HCT116 (cell line): ENCODE data around the gene ZZZ3. TPM values are rescaled to one million over a fixed set of nuclear protein-coding genes. Genes with fewer than 3 reads are reported as not detected.

Source experiments
- ATAC-seq: fragments of 200-7000 bp; cut with Tn5 transposase; 2 replicates; pipeline ENCODE4 v1.9.1; 2020; ENCODE audit warnings: mild to moderate bottlenecking, moderate library complexity
- BruUV-seq: library from RNA; stranded (reverse); fragments of 400-500 nt; replicated peaks from 2 replicates; lab custom pipeline; 2021; lab: Mats Ljungman, UMichigan
- CTCF ChIA-PET: fragments of 300-600 bp; sonication (Branson Sonifier 250); formaldehyde crosslinking; loops from one replicate; lab custom pipeline; 2021; ENCODE audit warnings: antibody characterized with exemption; lab: Charles Lee
- POLR2A ChIA-PET: fragments of 300-600, 350-600 bp; sonication (Branson Sonifier 250); formaldehyde crosslinking; loops from one replicate; lab custom pipeline; 2021; ENCODE audit warnings: antibody characterized with exemption; lab: Charles Lee
- RAD21 ChIA-PET, 2 experiments: fragments of 300-600 bp; sonication (Branson Sonifier 250); formaldehyde crosslinking; loops; one replicate each; lab custom pipeline; 2023; ENCODE audit warnings: low total read pairs in 2 of 2; ENCODE audit not compliant: uncharacterized antibody in 2 of 2, unreplicated experiment in 2 of 2, low non-redundant PET in 1 of 2; lab: Charles Lee
- DNase-seq: peaks from one replicate; pipeline ENCODE4 v3.0.0-alpha.2; 2010; ENCODE audit warnings: low read depth, low spot score
- H2AFZ ChIP-seq: fragments of 200-600 bp; shearing (Covaris generic), sonication (generic); 2 replicates; pipeline ENCODE4 v1.6.1; 2017; ENCODE audit warnings: low read depth, mixed run types, mixed read lengths, antibody characterized with exemption, low read length; ENCODE audit not compliant: poor library complexity, severe bottlenecking
- H3K27ac ChIP-seq: 2 replicates; pipeline ENCODE4 v1.5.1; 2012; ENCODE audit warnings: low read depth, low read length
- H3K27me3 ChIP-seq: fragments of 200-600 bp; sonication (generic); 2 replicates; pipeline ENCODE4 v1.6.1; 2016; ENCODE audit warnings: mixed run types, low read length, mixed read lengths; ENCODE audit not compliant: insufficient read depth
- H3K36me3 ChIP-seq, 2 experiments: fragments of 200-500 bp in 1 of 2; fragments of 200-600 bp in 1 of 2; sonication (Bioruptor generic) in 1 of 2; sonication (generic) in 1 of 2; 2 replicates each; pipeline versions ENCODE4 v1.5.1 to v1.6.1; 2014 to 2016; ENCODE audit warnings: low read length in 2 of 2, inconsistent platforms in 1 of 2, mixed read lengths in 1 of 2, mixed run types in 1 of 2; ENCODE audit not compliant: insufficient read depth in 2 of 2, control insufficient read depth in 1 of 2
- H3K4me1 ChIP-seq, 2 experiments: fragments of 200-600 bp in 1 of 2; sonication (generic) in 1 of 2; 2 replicates each; pipeline versions ENCODE4 v1.5.1 to v1.6.1; 2012 to 2017; ENCODE audit warnings: low read length in 2 of 2, inconsistent platforms in 1 of 2, mild to moderate bottlenecking in 1 of 2, mixed read lengths in 1 of 2, mixed run types in 1 of 2, moderate library complexity in 1 of 2; ENCODE audit not compliant: insufficient read depth in 2 of 2, control insufficient read depth in 1 of 2
- H3K4me2 ChIP-seq: fragments of 200-600 bp; sonication (generic); 2 replicates; pipeline ENCODE4 v1.6.1; 2017; ENCODE audit warnings: mixed run types, low read length, mixed read lengths
- H3K4me3 ChIP-seq, 2 experiments: fragments of 200-600 bp in 1 of 2; sonication (generic) in 1 of 2; replicated peaks in 1 of 2; 2 replicates each; pipeline ENCODE4 v1.5.1; 2011 to 2016; ENCODE audit warnings: low read length in 2 of 2, control low read depth in 1 of 2, low read depth in 1 of 2, mild to moderate bottlenecking in 1 of 2, mixed read lengths in 1 of 2, mixed run types in 1 of 2
- H3K79me2 ChIP-seq: fragments of 200-600 bp; sonication (generic); 2 replicates; pipeline ENCODE4 v1.6.1; 2017; ENCODE audit warnings: mild to moderate bottlenecking, mixed run types, low read length, moderate library complexity, mixed read lengths; ENCODE audit not compliant: insufficient read depth
- H3K9ac ChIP-seq: fragments of 200-600 bp; sonication (generic); 2 replicates; pipeline ENCODE4 v1.6.1; 2016; ENCODE audit warnings: low read length, mixed read lengths
- H3K9me2 ChIP-seq: fragments of 200-600 bp; sonication (generic), shearing (Covaris generic); 2 replicates; pipeline ENCODE4 v1.6.1; 2017; ENCODE audit warnings: mixed run types, mild to moderate bottlenecking, moderate library complexity; ENCODE audit not compliant: insufficient read depth
- H3K9me3 ChIP-seq, 2 experiments: fragments of 200-500 bp in 1 of 2; fragments of 200-600 bp in 1 of 2; sonication (Bioruptor generic) in 1 of 2; sonication (generic) in 1 of 2; 2 replicates each; pipeline ENCODE4 v1.6.1; 2014 to 2017; ENCODE audit warnings: low read length in 2 of 2, mixed read lengths in 2 of 2, inconsistent platforms in 1 of 2, low read depth in 1 of 2, mild to moderate bottlenecking in 1 of 2, mixed run types in 1 of 2, moderate library complexity in 1 of 2; ENCODE audit not compliant: control insufficient read depth in 1 of 2, insufficient read depth in 1 of 2
- H4K20me1 ChIP-seq: fragments of 200-600 bp; sonication (generic), shearing (Covaris generic); 2 replicates; pipeline ENCODE4 v1.6.1; 2017; ENCODE audit warnings: mixed run types, mild to moderate bottlenecking, moderate library complexity; ENCODE audit not compliant: insufficient read depth
- CEBPB ChIP-seq: IDR thresholded peaks from 2 replicates; pipeline ENCODE4 v1.6.1; 2012; ENCODE audit warnings: low read depth
- CTCF ChIP-seq, 3 experiments: fragments of 200-600 bp in 1 of 3; sonication (generic) in 1 of 3; IDR thresholded peaks in 2 of 3; conservative IDR thresholded peaks in 1 of 3; 2 replicates each; pipeline ENCODE4 v1.5.1; 2012 to 2017; ENCODE audit warnings: low read depth in 2 of 3, low read length in 2 of 3, antibody characterized with exemption in 1 of 3, borderline replicate concordance in 1 of 3, control low read depth in 1 of 3, mild to moderate bottlenecking in 1 of 3, mixed read lengths in 1 of 3, mixed run types in 1 of 3, moderate library complexity in 1 of 3; ENCODE audit not compliant: insufficient read depth in 1 of 3
- EGR1 ChIP-seq: IDR thresholded peaks from 2 replicates; pipeline ENCODE4 v1.6.1; 2012; ENCODE audit warnings: low read depth
- ELF1 ChIP-seq: IDR thresholded peaks from 2 replicates; pipeline ENCODE4 v1.6.1; 2012; ENCODE audit warnings: low read depth, borderline replicate concordance
- EZH2 ChIP-seq: fragments of 200-600 bp; sonication (generic); IDR thresholded peaks from 2 replicates; pipeline ENCODE4 v1.6.1; 2017; ENCODE audit warnings: antibody characterized with exemption, mixed run types
- EZH2phosphoT487 ChIP-seq: fragments of 200-600 bp; IDR thresholded peaks from 2 replicates; pipeline ENCODE4 v1.6.1; 2018; ENCODE audit warnings: antibody characterized with exemption, borderline replicate concordance
- FOSL1 ChIP-seq: IDR thresholded peaks from 2 replicates; pipeline ENCODE4 v1.6.1; 2012; ENCODE audit warnings: low read depth
- JUND ChIP-seq: IDR thresholded peaks from 2 replicates; pipeline ENCODE4 v1.6.1; 2012
- MAX ChIP-seq: IDR thresholded peaks from 2 replicates; pipeline ENCODE4 v1.6.1; 2012
- POLR2A ChIP-seq: IDR thresholded peaks from 2 replicates; pipeline ENCODE4 v1.7.0; 2011; ENCODE audit warnings: borderline replicate concordance; ENCODE audit not compliant: insufficient read depth, insufficient read length; ENCODE audit errors: extremely low read depth
- POLR2AphosphoS5 ChIP-seq: IDR thresholded peaks from 2 replicates; pipeline ENCODE4 v1.6.1; 2011; ENCODE audit warnings: mild to moderate bottlenecking, low read depth, low read length, moderate library complexity
- RAD21 ChIP-seq: IDR thresholded peaks from 2 replicates; pipeline ENCODE4 v1.6.1; 2012; ENCODE audit warnings: low read depth, mild to moderate bottlenecking
- SP1 ChIP-seq: IDR thresholded peaks from 2 replicates; pipeline ENCODE4 v1.6.1; 2012; ENCODE audit warnings: low read depth
- SRF ChIP-seq: IDR thresholded peaks from 2 replicates; pipeline ENCODE4 v1.6.1; 2012; ENCODE audit warnings: low read depth
- ZBTB33 ChIP-seq: IDR thresholded peaks from 2 replicates; pipeline ENCODE4 v1.6.1; 2011; ENCODE audit warnings: mild to moderate bottlenecking, low read length, moderate library complexity; ENCODE audit not compliant: insufficient replicate concordance; ENCODE audit errors: extremely low read depth
- ZFX ChIP-seq: fragments of 450-650 bp; IDR thresholded peaks from 2 replicates; pipeline ENCODE4 v1.6.1; 2017
- ZNF274 ChIP-seq: fragments of 200-500 bp; sonication (Bioruptor generic); IDR thresholded peaks from 2 replicates; pipeline ENCODE4 v1.6.1; 2014; ENCODE audit warnings: mild to moderate bottlenecking, low read depth, low read length, inconsistent platforms
- intact Hi-C: fragments of 100-400 bp; cut with micrococcal nuclease; formaldehyde crosslinking; loops from 2 replicates; pipeline ENCODE4 v1.10.0; 2022
- total RNA-seq: library from RNA; stranded (reverse); gene quantifications from one replicate; pipeline ENCODE4 v1.2.1, GENCODE V29; 2021; ENCODE audit not compliant: unreplicated experiment

ZZZ3 gene
- total RNA-seq, 1 experiment from 2014 or later: 48.9 TPM

GRCh38 chr1:77664939-77665516 is 17.4 kb downstream of the ZZZ3 start:
- Histone ChIP-seq H3K79me2 (peaks cover 100% of the 10 kb centered on the region), H3K4me1 (no peaks in the 10 kb centered on the region), H3K4me3 (no peak overlapping the region), H3K9me3 (no peaks in the 10 kb centered on the region), H3K9ac (no peak overlapping the region), H4K20me1 (peaks cover 26% of the 10 kb centered on the region; the same call in 1 of the 2 replicates), H3K9me2 (no peaks in the 10 kb centered on the region), H3K4me2 (no peak overlapping the region), H3K27me3 (no peaks in the 10 kb centered on the region), H3K36me3 (no peaks in the 10 kb centered on the region), H3K27ac (no peak overlapping the region), H2AFZ (no peak overlapping the region)
- BruUV-seq: no TSS peak
- POLR2A ChIA-PET: no interaction called here
- TF ChIP-seq RAD21 (no peak), ZBTB33 (no peak), ZNF274 (no peak), JUND (no peak), ZFX (no peak), CEBPB (no peak), SP1 (no peak), SRF (no peak), MAX (no peak), POLR2AphosphoS5 (no peak), FOSL1 (no peak), CTCF (IDR thresholded peaks at IDR 0.05 in 2 of 3, conservative IDR thresholded peaks at IDR 0.05 in 1 of 3; ENCODE audit: borderline replicate concordance in 1 of 3, insufficient read depth in 1 of 3, low read depth in 2 of 3, low read length in 2 of 3) (no peak), EZH2phosphoT487 (no peak), EZH2 (no peak), EGR1 (no peak), ELF1 (no peak), POLR2A (no peak)
- ATAC-seq (no peak), DNase-seq (no peak)
- CTCF ChIA-PET: no interaction called here
- intact Hi-C loops: no loop called here
- RAD21 ChIA-PET: no interaction called here
